DMS 273 (cell line): ENCODE data around the gene SH3BP4.

Source experiments
- DNase-seq: peaks from one replicate; lab custom pipeline; 2025; ENCODE audit not compliant: unreplicated experiment; lab: John Stamatoyannopoulos, UW

SH3BP4 gene

GRCh38 chr2:234951664-234952269 lies at the start of gene SH3BP4:
TSS of gene SH3BP4 (plus strand) at chr2:234952017. CDS start at chr2:235035003, 82,986 bp downstream.
- DNase-seq, result peak; percentile 87

- no peak for DNase-seq
Observed at GRCh38 chr2:234904785-234905184, 47.0 kb upstream of the SH3BP4 start.

GRCh38 chr2:234905547-234906265 lies 46.1 kb upstream of the SH3BP4 start:
- DNase-seq, result no peak

GRCh38 chr2:234910186-234910679 lies 41.6 kb upstream of the SH3BP4 start:
- no peak for DNase-seq

- DNase-seq, result no peak
Observed at GRCh38 chr2:234911271-234911670, 40.5 kb upstream of the SH3BP4 start.

GRCh38 chr2:234912437-234912836 lies 39.4 kb upstream of the SH3BP4 start:
- no peak for DNase-seq

- no peak for DNase-seq
Observed at GRCh38 chr2:234913208-234913626, 38.6 kb upstream of the SH3BP4 start.

GRCh38 chr2:234914371-234915154 lies 37.3 kb upstream of the SH3BP4 start:
- no peak for DNase-seq

- no peak for DNase-seq
Observed at GRCh38 chr2:234916674-234917073, 35.1 kb upstream of the SH3BP4 start.

- no peak for DNase-seq
Observed at GRCh38 chr2:234917211-234917975, 34.4 kb upstream of the SH3BP4 start.

- DNase-seq, result no peak
Observed at GRCh38 chr2:234919711-234920110, 32.1 kb upstream of the SH3BP4 start.

- no peak for DNase-seq
Observed at GRCh38 chr2:234920836-234921235, 31.0 kb upstream of the SH3BP4 start.

- DNase-seq, result no peak
Observed at GRCh38 chr2:234929002-234929401, 22.8 kb upstream of the SH3BP4 start.

GRCh38 chr2:234930397-234930796 lies 21.4 kb upstream of the SH3BP4 start:
- no peak for DNase-seq

GRCh38 chr2:234931371-234931770 lies 20.4 kb upstream of the SH3BP4 start:
- no peak for DNase-seq

GRCh38 chr2:234932591-234933168 lies 19.1 kb upstream of the SH3BP4 start:
- DNase-seq, result no peak

GRCh38 chr2:234935311-234935710 lies 16.5 kb upstream of the SH3BP4 start:
- no peak for DNase-seq

- DNase-seq, result no peak
Observed at GRCh38 chr2:234939576-234939975, 12.2 kb upstream of the SH3BP4 start.

- DNase-seq, result no peak
Observed at GRCh38 chr2:234939996-234940395, 11.8 kb upstream of the SH3BP4 start.

- no peak for DNase-seq
Observed at GRCh38 chr2:234940527-234940926, 11.3 kb upstream of the SH3BP4 start.
